ENCODE data around the gene SPOCK1.

Gene SPOCK1

GRCh38 chr5:137292461-137293027 lies 206.6 kb downstream of the SPOCK1 start:
- ChIA-PET POLR2A (no interaction called here), CTCF (no interaction called here)
- TF ChIP-seq, protein P1, sequence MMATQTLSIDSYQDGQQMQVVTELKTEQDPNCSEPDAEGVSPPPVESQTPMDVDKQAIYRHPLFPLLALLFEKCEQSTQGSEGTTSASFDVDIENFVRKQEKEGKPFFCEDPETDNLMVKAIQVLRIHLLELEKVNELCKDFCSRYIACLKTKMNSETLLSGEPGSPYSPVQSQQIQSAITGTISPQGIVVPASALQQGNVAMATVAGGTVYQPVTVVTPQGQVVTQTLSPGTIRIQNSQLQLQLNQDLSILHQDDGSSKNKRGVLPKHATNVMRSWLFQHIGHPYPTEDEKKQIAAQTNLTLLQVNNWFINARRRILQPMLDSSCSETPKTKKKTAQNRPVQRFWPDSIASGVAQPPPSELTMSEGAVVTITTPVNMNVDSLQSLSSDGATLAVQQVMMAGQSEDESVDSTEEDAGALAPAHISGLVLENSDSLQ (IDR thresholded peaks at IDR 0.05): peak; percentile 15; the same call in 1 of the 2 replicates
- TF ChIP-seq ELF4 (IDR thresholded peaks at IDR 0.05): no peak
- no peak for DNase-seq (ENCODE audit: extremely low spot score)

GRCh38 chr5:137291436-137291835 lies 207.7 kb downstream of the SPOCK1 start:
- ChIA-PET CTCF (no interaction called here), POLR2A (no interaction called here)
- no peak for TF ChIP-seq FOXA1 (IDR thresholded peaks at IDR 0.05)
- no peak for TF ChIP-seq HDGF (IDR thresholded peaks at IDR 0.05; ENCODE audit: borderline replicate concordance)
- no peak for TF ChIP-seq SUZ12 (IDR thresholded peaks at IDR 0.05)
- TF ChIP-seq, protein P1 (IDR thresholded peaks at IDR 0.05): no peak
- TF ChIP-seq FOXK2 (IDR thresholded peaks at IDR 0.05): no peak
- TF ChIP-seq ELF4 (IDR thresholded peaks at IDR 0.05): no peak
- TF ChIP-seq TARDBP (IDR thresholded peaks at IDR 0.05): no peak
- TF ChIP-seq ARNT (IDR thresholded peaks at IDR 0.05): no peak
- TF ChIP-seq LEF1 (IDR thresholded peaks at IDR 0.05; ENCODE audit: borderline replicate concordance): no peak
- no peak for TF ChIP-seq L3MBTL2 (conservative IDR thresholded peaks at IDR 0.05)
- TF ChIP-seq CTBP1 (IDR thresholded peaks at IDR 0.05; ENCODE audit: borderline replicate concordance): no peak
- no peak for TF ChIP-seq SP1 (IDR thresholded peaks at IDR 0.05)
- TF ChIP-seq FOXM1 (IDR thresholded peaks at IDR 0.05; ENCODE audit: borderline replicate concordance): no peak
- no peak for TF ChIP-seq ZNF384 (IDR thresholded peaks at IDR 0.05)
- TF ChIP-seq BHLHE40 (IDR thresholded peaks at IDR 0.05; ENCODE audit: borderline replicate concordance): no peak
- no peak for TF ChIP-seq NFRKB (IDR thresholded peaks at IDR 0.05)
- DNase-seq (ENCODE audit: extremely low spot score): no peak

DNA sequence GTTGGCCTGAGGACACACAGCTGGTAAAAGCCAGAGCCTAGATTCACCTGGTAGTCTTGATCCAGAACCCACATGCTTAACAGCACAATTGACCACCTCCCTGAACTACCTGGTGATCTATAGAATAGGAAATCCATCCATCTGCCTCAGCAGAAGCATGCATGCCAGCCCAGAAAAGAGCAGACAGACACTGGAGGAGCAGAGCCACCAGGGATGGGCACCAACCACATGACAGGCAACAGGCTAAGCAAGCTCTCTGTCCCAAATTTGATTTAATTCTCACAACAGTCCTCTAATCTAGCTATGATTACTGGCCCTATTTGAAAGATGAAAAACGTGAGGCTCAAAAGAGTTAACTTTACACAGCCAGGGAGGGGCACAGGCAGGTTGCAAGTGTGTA lies 208.1 kb downstream of the SPOCK1 start:
- no peak for DNase-seq (ENCODE audit: extremely low spot score)
- POLR2A ChIA-PET: no interaction called here
- CTCF ChIA-PET: no interaction called here
- TF ChIP-seq FOXA1 (IDR thresholded peaks at IDR 0.05) (no peak), ZNF384 (IDR thresholded peaks at IDR 0.05) (no peak)

DNA sequence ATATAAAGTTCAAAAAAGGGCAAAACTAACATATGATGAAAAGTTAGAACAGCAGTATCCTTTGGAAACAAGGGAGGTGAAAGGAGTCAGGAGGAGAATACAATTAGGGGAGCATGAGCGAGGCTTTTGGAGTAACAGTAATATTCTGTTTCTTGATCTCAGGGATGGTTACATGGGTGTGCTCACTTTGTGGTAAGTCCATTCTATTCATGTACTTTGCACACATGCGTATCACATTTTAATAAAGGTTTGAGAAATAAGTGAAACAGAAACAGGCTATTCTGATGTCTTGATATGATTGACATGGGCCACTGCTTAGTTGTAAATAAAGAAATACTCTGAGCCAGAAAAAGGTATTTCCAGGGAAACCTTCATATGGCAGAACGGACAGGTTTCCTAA lies 208.8 kb downstream of the SPOCK1 start:
- TF ChIP-seq FOXK2 (IDR thresholded peaks at IDR 0.05): no peak
- TF ChIP-seq TARDBP (IDR thresholded peaks at IDR 0.05): no peak
- no peak for TF ChIP-seq FOXA1 (IDR thresholded peaks at IDR 0.05)
- no peak for TF ChIP-seq LEF1 (IDR thresholded peaks at IDR 0.05; ENCODE audit: borderline replicate concordance)
- no peak for TF ChIP-seq FOXM1 (IDR thresholded peaks at IDR 0.05; ENCODE audit: borderline replicate concordance)
- TF ChIP-seq L3MBTL2 (conservative IDR thresholded peaks at IDR 0.05): no peak
- ChIA-PET CTCF (no interaction called here), POLR2A (no interaction called here)
- DNase-seq (ENCODE audit: extremely low spot score): no peak

DNA sequence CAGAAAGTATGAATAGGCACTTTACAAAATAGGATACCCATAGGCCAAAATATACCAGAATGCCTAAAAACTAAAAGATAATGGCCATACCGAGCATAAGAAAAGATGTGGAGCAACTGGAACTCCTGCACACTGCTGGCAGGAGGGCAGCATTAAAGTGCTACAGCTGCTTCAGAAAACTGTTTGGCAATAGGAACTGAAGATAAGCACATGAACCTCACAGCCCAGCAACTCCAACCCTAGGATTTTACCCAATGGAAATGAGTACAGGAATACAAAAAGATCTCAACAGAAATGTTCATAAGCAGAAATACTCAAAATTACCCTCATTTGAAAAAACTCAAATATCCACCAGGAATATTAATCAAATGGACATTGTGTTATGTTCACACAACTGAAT lies 209.3 kb downstream of the SPOCK1 start:
- no peak for DNase-seq (ENCODE audit: extremely low spot score)
- POLR2A ChIA-PET: no interaction called here
- CTCF ChIA-PET: no interaction called here

DNA sequence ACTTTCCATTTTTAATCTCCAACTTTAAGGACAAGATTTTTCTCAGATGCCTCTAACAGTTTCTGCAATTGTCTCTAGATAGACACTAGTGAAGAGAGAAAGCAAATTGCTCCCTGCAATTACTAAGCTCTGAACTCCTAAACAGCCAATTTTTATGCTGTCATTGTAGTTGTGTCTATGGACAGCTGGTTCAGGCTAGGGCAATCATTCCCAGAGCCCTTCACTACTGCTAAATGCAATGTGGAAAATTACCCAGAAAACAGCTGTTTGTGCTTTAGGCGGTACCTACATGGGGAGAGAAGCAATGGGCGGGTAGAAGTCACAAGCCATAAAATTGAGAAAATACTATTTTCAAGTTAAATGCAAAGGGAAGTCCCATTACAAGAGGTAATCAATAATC lies 211.6 kb downstream of the SPOCK1 start:
- no peak for DNase-seq (ENCODE audit: extremely low spot score)
- ChIA-PET CTCF (interaction anchor here (1.3 kb wide), 1 partner anchor 33 kb away, joined by 4 read pairs; no protein-coding TSS in a partner anchor), POLR2A (no interaction called here)
- TF ChIP-seq LEF1 (IDR thresholded peaks at IDR 0.05; ENCODE audit: borderline replicate concordance): no peak
- no peak for TF ChIP-seq FOXK2 (IDR thresholded peaks at IDR 0.05)

More for the DNA sequence above, 209.3 kb downstream of the SPOCK1 start:
- TF ChIP-seq ZNF384 (IDR thresholded peaks at IDR 0.05) (no peak), FOXK2 (IDR thresholded peaks at IDR 0.05) (no peak), ELF4 (IDR thresholded peaks at IDR 0.05) (no peak), ARNT (IDR thresholded peaks at IDR 0.05) (no peak), HDGF (IDR thresholded peaks at IDR 0.05; ENCODE audit: borderline replicate concordance) (no peak), LEF1 (IDR thresholded peaks at IDR 0.05; ENCODE audit: borderline replicate concordance) (no peak), SP1 (IDR thresholded peaks at IDR 0.05) (no peak), FOXA1 (IDR thresholded peaks at IDR 0.05) (no peak), FOXM1 (IDR thresholded peaks at IDR 0.05; ENCODE audit: borderline replicate concordance) (no peak), L3MBTL2 (conservative IDR thresholded peaks at IDR 0.05) (no peak), SUZ12 (IDR thresholded peaks at IDR 0.05) (no peak), NFRKB (IDR thresholded peaks at IDR 0.05) (no peak), TARDBP (IDR thresholded peaks at IDR 0.05) (no peak), BHLHE40 (IDR thresholded peaks at IDR 0.05; ENCODE audit: borderline replicate concordance) (no peak), CTBP1 (IDR thresholded peaks at IDR 0.05; ENCODE audit: borderline replicate concordance) (no peak)
- TF ChIP-seq, protein P1 (IDR thresholded peaks at IDR 0.05): no peak

DNA sequence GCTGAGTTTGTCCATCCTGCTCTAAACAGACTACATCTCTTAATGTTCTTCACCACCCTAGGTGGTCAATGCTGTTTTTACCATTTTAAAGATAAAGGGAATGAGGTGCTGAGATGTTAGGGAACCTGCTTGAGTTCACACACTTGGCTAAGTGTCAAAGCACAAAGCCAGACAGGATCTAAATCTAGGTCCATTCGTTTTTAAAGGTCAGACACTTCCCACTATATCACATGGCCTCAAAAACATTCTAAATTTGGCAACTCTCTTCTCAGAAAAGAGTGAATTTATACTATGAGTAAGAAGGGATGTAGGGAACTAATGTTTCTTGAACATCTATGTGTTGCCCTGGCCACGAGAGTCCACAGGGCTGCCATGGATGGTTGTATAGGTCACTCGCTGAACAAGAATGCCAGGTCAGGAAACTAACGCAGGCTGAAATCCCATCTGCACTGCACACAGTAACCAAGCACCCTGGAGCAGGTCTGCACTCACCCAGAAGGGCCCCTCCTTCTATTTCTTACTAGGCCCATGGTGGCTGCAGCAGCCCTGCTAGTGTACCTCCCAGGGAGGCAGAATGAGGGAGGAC lies 213.0 kb downstream of the SPOCK1 start:
- CTCF ChIA-PET: no interaction called here
- TF ChIP-seq FOXM1 (IDR thresholded peaks at IDR 0.05; ENCODE audit: borderline replicate concordance) (no peak), ELF4 (IDR thresholded peaks at IDR 0.05) (no peak), HDGF (IDR thresholded peaks at IDR 0.05; ENCODE audit: borderline replicate concordance) (no peak), BHLHE40 (IDR thresholded peaks at IDR 0.05; ENCODE audit: borderline replicate concordance) (no peak), L3MBTL2 (conservative IDR thresholded peaks at IDR 0.05) (no peak), ARNT (IDR thresholded peaks at IDR 0.05) (no peak), SUZ12 (IDR thresholded peaks at IDR 0.05) (no peak), FOXA1 (IDR thresholded peaks at IDR 0.05) (no peak), ZNF384 (IDR thresholded peaks at IDR 0.05) (no peak), TARDBP (IDR thresholded peaks at IDR 0.05) (no peak), FOXK2 (IDR thresholded peaks at IDR 0.05) (no peak), CTBP1 (IDR thresholded peaks at IDR 0.05; ENCODE audit: borderline replicate concordance) (no peak), NFRKB (IDR thresholded peaks at IDR 0.05) (no peak), LEF1 (IDR thresholded peaks at IDR 0.05; ENCODE audit: borderline replicate concordance) (no peak), SP1 (IDR thresholded peaks at IDR 0.05) (no peak)
- TF ChIP-seq, protein P1 (IDR thresholded peaks at IDR 0.05): no peak
- POLR2A ChIA-PET: no interaction called here
- no peak for DNase-seq (ENCODE audit: extremely low spot score)

All from HEK293T (cell line).